Activated CD4-positive, alpha-beta memory T cell treated with anti-CD3 and anti-CD28 coated beads, Interleukin-2, amount 10 ng/mL, durations not matched to agents 7 days and 5 days (primary cell): ENCODE measurements around the gene RIPK1. TPM values are rescaled to one million over a fixed set of nuclear protein-coding genes. Genes with fewer than 3 reads are reported as not detected.
"Not testable (repeated sequence)": the region's sequence is repeated elsewhere in the genome, so short reads cannot be mapped to it uniquely, and the experiment has no call there.

Experiments used
- CTCF ChIA-PET: fragments of 350-600 bp; sonication (Branson Sonifier 250); formaldehyde crosslinking; loops from one replicate; lab custom pipeline; 2021; ENCODE audit warnings: antibody characterized with exemption, inconsistent platforms; lab: Charles Lee
- POLR2A ChIA-PET: fragments of 350-600 bp; sonication (Branson Sonifier 250); formaldehyde crosslinking; loops from one replicate; lab custom pipeline; 2021; ENCODE audit warnings: antibody characterized with exemption; lab: Charles Lee
- DNase-seq: peaks from one replicate; pipeline ENCODE4 v3.0.0-alpha.2; 2020
- H3K27ac Mint-ChIP-seq: one replicate; pipeline ENCODE4 v1.8.0; 2021; ENCODE audit warnings: mild to moderate bottlenecking, mixed read lengths
- H3K27me3 Mint-ChIP-seq: one replicate; pipeline ENCODE4 v1.8.0; 2021; ENCODE audit warnings: mixed read lengths
- H3K36me3 Mint-ChIP-seq: one replicate; pipeline ENCODE4 v1.8.0; 2021; ENCODE audit warnings: low read depth, mixed read lengths
- H3K4me1 Mint-ChIP-seq: one replicate; pipeline ENCODE4 v1.8.0; 2021; ENCODE audit warnings: mixed read lengths
- H3K4me3 Mint-ChIP-seq: one replicate; pipeline ENCODE4 v1.8.0; 2021; ENCODE audit warnings: mild to moderate bottlenecking, mixed read lengths
- H3K9me3 Mint-ChIP-seq: one replicate; pipeline ENCODE4 v1.8.0; 2021; ENCODE audit warnings: mixed read lengths
- total RNA-seq, 2 experiments: library from RNA; stranded (reverse); gene quantifications; one replicate each; pipeline ENCODE4 v1.2.3, GENCODE V29; 2021

The RIPK1 gene
- total RNA-seq, 2 experiments from 2014 or later = 33.1 to 33.3 TPM

DNA sequence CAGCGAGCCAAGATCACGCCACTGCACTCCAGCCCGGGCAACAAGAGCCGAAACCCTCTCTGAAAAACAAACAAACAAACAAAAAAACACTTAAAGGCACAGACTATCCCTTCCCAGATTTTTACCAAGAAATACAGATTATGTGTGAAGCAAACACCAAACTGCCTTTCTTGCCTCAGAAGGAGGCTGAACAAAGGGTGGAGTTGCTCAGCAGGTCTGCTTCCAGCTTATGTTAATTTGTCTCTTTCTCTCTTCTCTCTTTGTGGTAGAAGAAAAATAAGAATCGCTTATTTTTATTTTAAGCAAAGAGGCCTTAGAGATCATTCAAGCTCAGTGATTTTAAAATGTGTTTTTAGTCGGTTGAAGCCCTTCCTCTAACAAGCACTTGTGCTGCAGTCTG is 74.9 kb downstream of the RIPK1 start:
- POLR2A ChIA-PET = no interaction called here
- Mint-ChIP-seq H3K4me3 (no peak overlapping the region), H3K36me3 (no peaks in the 10 kb centered on the region), H3K9me3 (no peaks in the 10 kb centered on the region), H3K4me1 (peaks cover 5% of the 10 kb centered on the region), H3K27ac (no peak overlapping the region), H3K27me3 (no peaks in the 10 kb centered on the region)
- DNase-seq = no peak
- CTCF ChIA-PET = interaction anchor here (1.0 kb wide), 1 partner anchor 14 kb away, joined by 4 read pairs; the partner anchor contains the start of gene TUBB2A

DNA sequence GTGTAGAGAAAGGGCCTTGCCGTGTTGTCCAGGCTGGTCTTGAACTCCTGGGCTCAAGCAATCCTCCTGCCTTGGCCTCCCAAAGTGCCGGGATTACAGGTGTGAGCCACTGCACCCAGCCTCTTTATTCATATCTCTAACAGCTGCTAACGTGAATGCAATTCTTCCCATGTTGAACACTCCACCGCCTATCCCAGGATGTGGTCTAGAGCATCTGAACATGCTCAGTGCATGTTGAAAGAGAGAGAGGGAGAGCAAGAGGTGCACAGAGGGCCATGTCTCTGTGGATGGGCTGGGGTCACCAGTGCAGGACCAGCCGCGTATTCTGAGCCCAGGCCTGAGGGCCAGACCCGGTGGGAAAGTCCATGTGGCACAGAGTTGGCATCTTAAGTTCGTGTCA is 76.3 kb downstream of the RIPK1 start:
- ChIA-PET POLR2A (no interaction called here), CTCF (no interaction called here)
- no peak overlapping the region for H3K27ac Mint-ChIP-seq
- H3K36me3 Mint-ChIP-seq = no peaks in the 10 kb centered on the region
- H3K4me3 Mint-ChIP-seq = no peak overlapping the region
- no peak for DNase-seq
- H3K4me1 Mint-ChIP-seq = peaks cover 5% of the 10 kb centered on the region
- H3K27me3 Mint-ChIP-seq = no peaks in the 10 kb centered on the region
- H3K9me3 Mint-ChIP-seq = no peaks in the 10 kb centered on the region

DNA sequence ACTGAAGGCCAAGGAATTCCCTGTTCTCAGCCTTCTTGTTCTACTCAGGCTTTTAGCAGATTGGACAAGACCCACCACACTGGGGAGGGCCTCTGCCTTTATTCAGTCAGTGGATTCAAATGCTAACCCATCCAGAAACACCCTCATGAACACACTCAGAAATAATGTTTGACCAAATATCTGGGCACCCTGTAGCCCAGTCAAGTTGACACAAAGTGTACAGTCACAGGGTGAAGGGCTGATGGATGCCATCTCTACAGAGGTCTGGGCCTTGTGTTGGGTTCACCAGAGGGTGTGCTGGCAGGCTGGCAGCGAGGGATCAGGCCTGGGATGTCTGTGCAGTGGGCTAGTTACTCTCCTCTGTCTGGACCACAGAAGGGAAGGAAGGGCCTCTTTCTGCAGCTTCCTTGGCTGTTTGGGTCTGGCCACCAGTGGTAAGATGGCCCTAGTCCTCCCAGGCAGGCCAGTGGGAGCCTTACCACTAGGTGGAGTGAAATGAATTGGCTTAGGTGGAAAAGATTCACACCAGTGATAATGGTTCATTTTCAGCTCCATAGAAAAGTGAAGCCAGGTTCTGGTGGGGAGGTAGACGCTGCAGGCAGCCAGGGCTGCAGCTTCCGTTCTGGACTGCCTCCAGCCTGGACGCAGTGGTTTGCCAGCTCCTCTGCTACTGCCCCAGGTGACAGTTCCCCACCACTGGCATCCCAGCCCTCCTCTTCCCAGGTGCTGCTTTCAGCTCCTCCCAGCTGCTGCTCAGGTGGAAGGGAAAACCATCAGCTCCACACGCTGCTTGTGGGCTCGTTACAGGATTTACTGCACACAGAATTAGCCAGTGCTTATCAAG is 79.8 kb downstream of the RIPK1 start:
- Mint-ChIP-seq H3K4me1 (peaks cover 5% of the 10 kb centered on the region), H3K9me3 (no peaks in the 10 kb centered on the region), H3K27ac (no peak overlapping the region), H3K27me3 (no peaks in the 10 kb centered on the region), H3K36me3 (no peaks in the 10 kb centered on the region), H3K4me3 (no peak overlapping the region)
- no peak for DNase-seq
- CTCF ChIA-PET = interaction anchor here (0.7 to 1.7 kb wide), 2 partner anchors 9 to 141 kb away, joined by 3 to 8 read pairs; partner anchors contain the start of gene TUBB2A
- POLR2A ChIA-PET = no interaction called here

DNA sequence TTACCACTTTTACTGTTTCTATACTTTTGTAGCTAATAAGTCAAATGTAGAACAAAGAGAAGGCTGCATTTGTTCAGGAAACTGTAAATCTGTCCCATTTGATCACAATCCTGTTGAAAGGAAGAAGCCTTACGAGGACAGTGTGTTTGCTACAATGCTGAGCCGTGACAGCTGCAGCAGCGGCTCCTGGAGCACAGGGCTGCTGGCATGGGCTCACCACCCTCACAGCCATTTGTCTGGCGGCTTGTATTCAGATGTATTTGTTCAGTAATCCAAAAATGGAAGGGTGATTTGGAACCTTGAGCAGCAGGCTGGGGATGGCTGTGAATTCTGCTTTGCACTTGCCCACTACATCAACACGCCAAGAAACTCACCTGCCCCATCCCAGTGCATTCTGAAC is 83.4 kb downstream of the RIPK1 start:
- POLR2A ChIA-PET = no interaction called here
- Mint-ChIP-seq H3K27ac (no peak overlapping the region), H3K4me1 (peaks cover 2% of the 10 kb centered on the region), H3K36me3 (peaks cover 2% of the 10 kb centered on the region), H3K9me3 (no peaks in the 10 kb centered on the region), H3K4me3 (no peak overlapping the region), H3K27me3 (peaks cover 12% of the 10 kb centered on the region)
- CTCF ChIA-PET = no interaction called here
- DNase-seq = no peak

DNA sequence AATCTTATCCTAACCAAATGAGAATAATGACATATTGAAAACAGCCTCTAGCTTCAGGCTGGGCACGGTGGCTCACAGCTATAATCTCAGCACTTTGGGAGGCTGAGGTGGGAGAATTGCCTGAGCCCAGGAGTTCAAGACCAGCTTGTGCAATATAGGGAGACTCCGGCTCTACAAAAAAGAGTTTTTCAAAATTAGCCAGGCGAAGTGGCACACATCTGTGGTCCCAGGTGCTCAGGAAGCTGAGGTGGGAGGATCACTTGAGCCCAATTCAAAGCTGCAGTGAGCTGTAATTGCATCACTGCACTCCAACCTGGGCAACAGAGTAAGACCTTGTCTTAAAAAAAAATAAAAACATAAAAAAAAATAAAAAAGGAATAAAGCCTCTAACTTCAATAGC is 84.4 kb downstream of the RIPK1 start:
- Mint-ChIP-seq H3K4me3 (no peak overlapping the region), H3K9me3 (no peaks in the 10 kb centered on the region), H3K27me3 (peaks cover 15% of the 10 kb centered on the region), H3K4me1 (peaks cover 4% of the 10 kb centered on the region), H3K27ac (no peak overlapping the region), H3K36me3 (peaks cover 2% of the 10 kb centered on the region)
- ChIA-PET CTCF (interaction anchor here (0.9 to 1.0 kb wide), 2 partner anchors 27 to 78 kb away, joined by 3 to 5 read pairs; no protein-coding TSS in a partner anchor), POLR2A (interaction anchor here (0.7 kb wide), 1 partner anchor 99 kb away, joined by 4 read pairs; no protein-coding TSS in a partner anchor)
- no peak for DNase-seq

DNA sequence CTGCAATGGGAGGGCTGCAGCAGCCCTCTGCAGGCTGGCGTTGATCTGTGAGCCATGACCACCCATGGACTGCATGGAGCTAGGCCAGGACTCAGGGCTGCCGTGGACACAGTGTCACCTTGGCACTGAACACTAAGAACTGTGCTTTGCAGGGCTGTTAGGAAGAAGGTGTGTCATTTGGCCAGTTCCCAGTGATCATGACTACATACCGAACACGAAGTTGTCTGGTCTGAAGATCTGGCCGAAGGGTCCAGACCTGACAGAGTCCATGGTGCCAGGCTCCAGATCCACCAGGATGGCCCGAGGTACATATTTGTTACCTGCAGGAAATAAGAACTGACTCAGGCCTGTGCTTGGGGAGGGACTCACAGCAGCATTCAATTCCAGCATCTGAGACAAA is 87.1 kb downstream of the RIPK1 start:
- CTCF ChIA-PET, H3K4me3 Mint-ChIP-seq, H3K27ac Mint-ChIP-seq: not testable (repeated sequence)

DNA sequence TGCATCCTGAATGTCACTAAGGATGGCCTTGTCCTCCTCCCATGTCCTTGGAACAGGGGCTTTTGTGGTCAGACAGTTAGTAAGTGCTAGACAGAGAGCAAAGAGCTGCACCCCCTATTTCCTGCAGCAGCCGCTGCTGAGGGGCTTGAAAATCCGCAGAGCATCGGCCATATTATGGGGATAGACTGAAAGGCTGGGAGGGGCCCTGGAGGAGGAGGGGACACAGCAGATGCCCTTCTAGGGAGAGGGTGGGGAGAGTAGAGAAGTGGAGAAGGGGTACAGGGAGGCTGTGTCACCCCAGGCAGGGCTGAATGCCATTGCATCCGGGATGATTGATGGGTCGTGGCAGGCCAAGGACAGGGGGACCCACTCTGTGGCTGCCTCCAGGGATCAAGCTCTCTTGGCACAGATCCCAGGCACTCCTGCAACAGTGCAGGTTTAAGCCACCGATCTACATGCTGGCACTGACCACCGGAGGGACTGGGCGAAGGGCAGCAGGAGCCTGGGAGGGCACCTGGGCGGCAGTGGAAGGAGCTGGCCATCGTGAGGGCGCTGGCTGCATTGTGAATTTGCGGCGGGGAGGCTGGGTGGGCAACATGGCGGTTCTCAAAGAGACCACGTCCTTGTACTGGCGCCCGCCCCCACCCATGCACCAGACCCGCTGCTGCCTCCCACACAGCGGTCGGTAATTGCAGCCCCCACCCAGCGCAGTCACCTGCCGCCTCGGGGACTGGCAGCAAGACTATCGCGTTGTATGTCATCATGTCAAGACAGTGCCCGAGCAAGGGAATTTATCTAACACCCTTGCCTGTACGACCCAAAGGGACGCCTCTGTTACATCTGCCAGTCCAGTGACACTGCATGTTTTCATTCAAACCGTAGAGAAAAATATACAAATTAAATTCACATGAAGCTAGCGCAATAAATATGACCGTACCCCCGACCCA is 88.2 kb downstream of the RIPK1 start:
- Mint-ChIP-seq H3K27me3 (peaks cover 40% of the 10 kb centered on the region), H3K4me3 (peak overlapping the region; percentile 80), H3K4me1 (peaks cover 20% of the 10 kb centered on the region), H3K27ac (peak overlapping the region; percentile 74)
- DNase-seq = peak; percentile 22
- CTCF ChIA-PET = interaction anchor here (0.5 to 2.1 kb wide), 29 partner anchors 8 to 587 kb away, joined by 3 to 17 read pairs (median 4); partner anchors contain the start of genes PSMG4 and TUBB2B
- POLR2A ChIA-PET = interaction anchor here (1.0 to 1.3 kb wide), 4 partner anchors 10 to 103 kb away, joined by 3 to 4 read pairs (median 4); partner anchors contain the start of genes BPHL and PSMG4
- not testable (repeated sequence) for H3K9me3 Mint-ChIP-seq, H3K36me3 Mint-ChIP-seq

More for the DNA sequence above, 87.1 kb downstream of the RIPK1 start:
- H3K4me1 Mint-ChIP-seq = peaks cover 18% of the 10 kb centered on the region
- DNase-seq, POLR2A ChIA-PET, H3K9me3 Mint-ChIP-seq, H3K36me3 Mint-ChIP-seq: not testable (repeated sequence)
- H3K27me3 Mint-ChIP-seq = peaks cover 35% of the 10 kb centered on the region

DNA sequence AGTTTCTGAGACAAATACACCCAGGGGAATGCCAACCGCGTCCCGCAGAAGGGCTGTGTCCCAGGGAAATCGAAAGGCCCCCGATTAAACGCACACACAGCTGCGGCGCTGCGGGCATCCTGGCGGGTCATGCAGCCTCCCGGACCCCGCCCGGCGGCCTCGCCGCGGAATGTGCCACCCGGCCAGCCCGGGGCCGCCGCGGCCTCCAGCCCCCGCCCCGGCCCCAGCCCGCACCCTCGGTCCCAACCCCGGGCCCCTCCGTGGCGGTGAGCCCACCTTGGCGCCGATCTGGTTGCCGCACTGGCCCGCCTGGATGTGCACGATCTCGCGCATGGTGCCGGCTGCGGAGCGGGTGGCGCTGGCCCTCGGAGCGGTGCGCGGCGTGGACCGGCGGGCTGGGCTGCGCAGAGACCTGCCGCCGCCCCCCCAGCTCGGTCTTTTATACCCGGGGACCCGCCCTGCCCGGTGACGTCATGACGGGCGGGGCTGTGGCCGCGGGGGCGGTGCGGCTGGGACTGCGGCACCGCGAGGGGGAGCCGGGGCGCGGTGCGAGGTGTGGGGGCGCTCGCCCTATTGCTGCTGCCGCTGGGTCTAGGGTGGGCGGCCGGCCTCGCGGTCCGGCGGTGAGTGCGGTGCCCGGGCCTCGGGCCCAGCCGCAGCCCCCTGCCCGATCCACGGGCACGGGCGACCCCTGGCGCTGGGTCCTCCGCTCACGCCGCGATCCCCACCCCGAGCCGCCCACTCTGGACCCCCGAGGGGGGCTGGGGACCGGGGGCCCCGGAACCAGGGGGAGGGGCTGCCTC is 89.0 kb downstream of the RIPK1 start, which contains the start of gene TUBB2A:
Gene TUBB2A (minus strand): TSS at position 414 of the 803 bp plus-strand sequence. CDS start 81 bp downstream, at position 333.
- DNase-seq = peak; percentile 86
- Mint-ChIP-seq H3K4me1 (peaks cover 25% of the 10 kb centered on the region), H3K36me3 (peaks cover 6% of the 10 kb centered on the region), H3K27me3 (peaks cover 46% of the 10 kb centered on the region), H3K27ac (peak within 1 kb of the TSS; percentile 74), H3K9me3 (no peaks in the 10 kb centered on the region), H3K4me3 (peak within 1 kb of the TSS; percentile 80)
- ChIA-PET POLR2A (interaction anchor here (1.0 to 1.3 kb wide), 4 partner anchors 9 to 102 kb away, joined by 3 to 4 read pairs (median 4); partner anchors contain the start of genes BPHL and PSMG4), CTCF (interaction anchor here (0.5 to 2.1 kb wide), 29 partner anchors 8 to 586 kb away, joined by 3 to 17 read pairs (median 4); partner anchors contain the start of genes PSMG4 and TUBB2B)

DNA sequence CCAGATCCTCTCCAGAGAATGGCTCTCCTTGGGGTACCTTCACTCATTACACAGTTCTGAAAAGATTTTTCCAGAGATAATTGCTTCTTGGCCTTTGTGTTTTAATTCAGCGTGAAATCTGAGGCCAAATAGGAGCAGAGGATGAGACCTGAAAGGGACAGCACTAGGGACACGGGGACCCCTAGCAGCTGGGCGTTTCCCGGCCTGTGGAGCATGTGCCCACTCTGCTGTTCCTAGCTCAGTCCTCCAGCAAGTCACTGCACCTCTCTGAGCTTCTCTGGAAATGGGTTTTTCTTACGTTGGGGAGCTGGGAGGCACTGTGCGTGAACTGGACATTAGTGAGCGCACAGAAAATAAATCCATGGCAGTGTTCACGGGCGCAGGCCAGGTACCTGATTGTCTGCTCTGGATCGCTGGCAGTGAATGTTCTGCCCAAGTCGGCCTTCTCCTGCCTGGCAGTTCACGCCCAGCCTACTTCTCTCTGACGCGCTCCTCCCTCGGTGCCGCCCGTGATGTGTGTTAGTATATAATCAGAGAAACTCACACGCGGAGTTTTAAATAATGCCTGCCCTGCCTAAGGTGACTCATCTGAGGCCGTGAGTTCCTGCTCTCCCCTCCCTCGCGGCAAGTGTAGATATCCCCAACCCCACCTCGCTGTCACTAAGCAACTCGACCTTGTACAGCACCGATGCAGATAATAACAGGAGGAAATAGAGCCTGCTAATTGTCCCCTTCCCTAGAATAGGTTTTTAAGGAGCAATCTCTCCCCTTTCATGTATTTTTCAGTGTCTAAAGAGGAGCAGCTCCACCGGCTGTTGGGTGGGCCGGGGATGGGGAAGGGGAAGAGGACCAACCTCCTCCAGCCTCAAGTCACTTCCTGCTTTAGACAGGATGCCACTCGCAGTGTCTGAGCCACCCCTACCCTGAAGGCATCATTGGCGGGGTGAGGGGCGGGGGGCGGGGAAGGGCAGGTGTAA is 91.8 kb downstream of the RIPK1 start:
- Mint-ChIP-seq H3K27ac (no peak overlapping the region), H3K4me1 (peaks cover 36% of the 10 kb centered on the region), H3K36me3 (peaks cover 4% of the 10 kb centered on the region), H3K9me3 (no peaks in the 10 kb centered on the region), H3K4me3 (no peak overlapping the region), H3K27me3 (peaks cover 53% of the 10 kb centered on the region)
- peak; percentile 42 for DNase-seq
- CTCF ChIA-PET = interaction anchor here (1.6 kb wide), 1 partner anchor 91 kb away, joined by 5 read pairs; no protein-coding TSS in a partner anchor
- POLR2A ChIA-PET = interaction anchor here (1.9 kb wide), 1 partner anchor 99 kb away, joined by 8 read pairs; the partner anchor contains the start of gene PSMG4

DNA sequence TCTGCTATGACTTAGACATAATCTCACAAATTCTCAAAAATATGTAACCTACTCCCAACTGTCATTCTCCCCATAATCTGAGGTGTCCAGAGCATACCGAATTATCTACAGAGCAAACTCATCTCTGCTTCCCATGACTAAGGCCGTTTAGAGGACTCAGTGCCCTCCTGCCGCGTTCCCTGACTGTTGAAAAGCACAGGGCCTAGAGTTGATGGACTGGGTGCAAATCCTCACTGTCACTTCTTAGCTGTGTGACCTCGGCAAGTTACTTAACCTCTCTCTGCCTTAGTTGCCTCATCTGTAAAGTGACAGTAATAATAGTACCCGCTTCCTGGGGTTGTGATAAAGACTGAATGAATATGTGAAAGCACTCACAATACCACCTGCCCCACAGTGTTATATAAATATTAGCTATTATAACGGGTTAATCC is 93.8 kb downstream of the RIPK1 start:
- no peaks in the 10 kb centered on the region for H3K9me3 Mint-ChIP-seq
- peaks cover 32% of the 10 kb centered on the region for H3K4me1 Mint-ChIP-seq
- POLR2A ChIA-PET = interaction anchor here (1.3 kb wide), 1 partner anchor 94 kb away, joined by 5 read pairs; the partner anchor contains the start of gene RIPK1
- no peak for DNase-seq
- peaks cover 4% of the 10 kb centered on the region for H3K36me3 Mint-ChIP-seq
- peak overlapping the region; percentile 65 for H3K4me3 Mint-ChIP-seq
- CTCF ChIA-PET = interaction anchor here (0.6 to 1.2 kb wide), 3 partner anchors 42 to 335 kb away, joined by 3 to 5 read pairs (median 3); no protein-coding TSS in a partner anchor
- peaks cover 47% of the 10 kb centered on the region for H3K27me3 Mint-ChIP-seq
- no peak overlapping the region for H3K27ac Mint-ChIP-seq
